HT-29 (cell line): ENCODE data around the gene ATP8A2. TPM values are rescaled to one million over a fixed set of nuclear protein-coding genes. Genes with fewer than 3 reads are reported as not detected.
"Not testable (repeated sequence)": the region's sequence is repeated elsewhere in the genome, so short reads cannot be mapped to it uniquely, and the experiment has no call there.

Experiments used
- DNase-seq: peaks from one replicate; pipeline ENCODE4 v3.0.0-alpha.2; 2015; ENCODE audit warnings: low spot score
- total RNA-seq: library from RNA; depleted of rRNA; stranded (reverse); fragments of >200 nt; shearing (Covaris generic); gene quantifications from 2 replicates; pipeline ENCODE4 v1.2.3, GENCODE V29; 2014

ATP8A2 gene
- total RNA-seq, 1 experiment from 2014 or later = not detected

- DNase-seq = no peak
Measured at GRCh38 chr13:25462301-25463125, 90.7 kb downstream of the ATP8A2 start.

- DNase-seq = no peak
Measured at GRCh38 chr13:25463496-25463895, 91.7 kb downstream of the ATP8A2 start.

- no peak for DNase-seq
Measured at GRCh38 chr13:25466880-25467279, 95.1 kb downstream of the ATP8A2 start.

GRCh38 chr13:25468325-25469168, 96.8 kb downstream of the ATP8A2 start:
- no peak for DNase-seq

- DNase-seq = no peak
Measured at GRCh38 chr13:25469169-25469525, 97.4 kb downstream of the ATP8A2 start.

GRCh38 chr13:25473864-25474263, 102.1 kb downstream of the ATP8A2 start:
- DNase-seq = no peak

- no peak for DNase-seq
Measured at GRCh38 chr13:25478186-25478585, 106.4 kb downstream of the ATP8A2 start.

- DNase-seq = no peak
Measured at GRCh38 chr13:25489238-25489637, 117.5 kb downstream of the ATP8A2 start.

GRCh38 chr13:25490236-25490635, 118.5 kb downstream of the ATP8A2 start:
- no peak for DNase-seq

- DNase-seq = no peak
Measured at GRCh38 chr13:25493931-25494640, 122.3 kb downstream of the ATP8A2 start.

- DNase-seq = no peak
Measured at GRCh38 chr13:25494698-25495411, 123.1 kb downstream of the ATP8A2 start.

GRCh38 chr13:25501231-25501630, 129.5 kb downstream of the ATP8A2 start:
- no peak for DNase-seq

GRCh38 chr13:25502031-25502430, 130.3 kb downstream of the ATP8A2 start:
- DNase-seq = no peak

- no peak for DNase-seq
Measured at GRCh38 chr13:25502551-25502950, 130.8 kb downstream of the ATP8A2 start.

- no peak for DNase-seq
Measured at GRCh38 chr13:25503856-25504255, 132.1 kb downstream of the ATP8A2 start.

- DNase-seq = no peak
Measured at GRCh38 chr13:25507841-25508240, 136.1 kb downstream of the ATP8A2 start.

- not testable (repeated sequence) for DNase-seq
Measured at GRCh38 chr13:25513060-25513459, 141.3 kb downstream of the ATP8A2 start.

GRCh38 chr13:25518441-25518840, 146.7 kb downstream of the ATP8A2 start:
- DNase-seq = no peak

- DNase-seq = no peak
Measured at GRCh38 chr13:25525884-25526283, 154.1 kb downstream of the ATP8A2 start.

GRCh38 chr13:25528266-25528665, 156.5 kb downstream of the ATP8A2 start:
- no peak for DNase-seq

- no peak for DNase-seq
Measured at GRCh38 chr13:25529425-25529824, 157.7 kb downstream of the ATP8A2 start.
